Measurements from ENCODE around the gene ZNF790. TPM values are rescaled to one million over a fixed set of nuclear protein-coding genes. Genes with fewer than 3 reads are reported as not detected.

The ZNF790 gene
- total and polyA plus RNA-seq, 5 donors from 2014 or later, result 3.7 to 9.4 (median 7.9) TPM

GRCh38 chr19:36771261-36772231, 66.6 kb downstream of the ZNF790 start:
- Histone ChIP-seq H3K27ac (ENCODE audit: insufficient read depth, low read length, poor library complexity, severe bottlenecking) (no peak overlapping the region), H3K4me3 (ENCODE audit: low read depth, low read length) (peak overlapping the region; percentile 96)
- ATAC-seq (ENCODE audit: low read depth in 2 of 2), result no peak

More at GRCh38 chr19:36771261-36772231, 66.6 kb downstream of the ZNF790 start:
- Mint-ChIP-seq H3K27ac (peak overlapping the region; percentile 90 to 98 (median 94)), H3K9me3 (peaks cover 0 to 27% (median 10%) of the 10 kb centered on the region in 7 donors), H3K27me3 (no peaks in the 10 kb centered on the region), H3K4me3 (peak overlapping the region; percentile 94 to 99 (median 98)), H3K4me1 (peaks cover 4 to 28% (median 21%) of the 10 kb centered on the region in 4 donors), H3K36me3 (peaks cover 12% of the 10 kb centered on the region)
- Histone ChIP-seq H3K36me3 (ENCODE audit: control insufficient read depth, insufficient read depth, low read length) (peaks cover 2% of the 10 kb centered on the region), H3K4me1 (ENCODE audit: control insufficient read depth, insufficient read depth, low read length, poor library complexity, severe bottlenecking) (peaks cover 21% of the 10 kb centered on the region), H3K27me3 (ENCODE audit: control insufficient read depth, insufficient read depth, low read length) (no peaks in the 10 kb centered on the region), H3K9me3 (ENCODE audit: control insufficient read depth in 2 of 2, low read length in 2 of 2) (peaks cover 15 to 48% of the 10 kb centered on the region in 2 experiments)
- DNase-seq, result peak in 1 of 3 donors; percentile 63

Other genes with a start within 250 kb of the ZNF790 start
- 7.4 TPM for gene ZNF382, start 233.1 kb downstream of the ZNF790 start, total RNA-seq
- gene ZNF382, start 233.1 kb downstream of the ZNF790 start, polyA plus RNA-seq, result 1 to 10 TPM; 6.7 to 9.0 (median 9.0) TPM
- gene ZNF461, start 171.6 kb downstream of the ZNF790 start, total RNA-seq, result 9.4 TPM
- 1 to 10 TPM; 1.9 to 6.7 (median 4.8) TPM for gene ZNF461, start 171.6 kb downstream of the ZNF790 start, polyA plus RNA-seq
- 5.6 TPM for gene ZNF567, start 150.8 kb downstream of the ZNF790 start, total RNA-seq
- gene ZNF567, start 150.8 kb downstream of the ZNF790 start, polyA plus RNA-seq, result 1 to 10 TPM; 6.9 to 9.0 (median 7.8) TPM
- gene ZNF850, start 65.6 kb downstream of the ZNF790 start, total RNA-seq, result 1.7 TPM
- 1 to 10 TPM in 1 of 4 donors, under 1 TPM in 3; 0.47 to 1.7 (median 0.65) TPM for gene ZNF850, start 65.6 kb downstream of the ZNF790 start, polyA plus RNA-seq
- gene ZNF345, start 12.5 kb upstream of the ZNF790 start, total RNA-seq, result 9.1 TPM
- gene ZNF345, start 12.5 kb upstream of the ZNF790 start, polyA plus RNA-seq, result 10 to 100 TPM in 2 of 4 donors, 1 to 10 TPM in 2; 6.8 to 12.9 (median 8.7) TPM
- 4.8 TPM for gene ZNF829, start 77.9 kb upstream of the ZNF790 start, total RNA-seq
- 1 to 10 TPM; 2.0 to 4.0 (median 2.3) TPM for gene ZNF829, start 77.9 kb upstream of the ZNF790 start, polyA plus RNA-seq
- 8.3 TPM for gene ZNF568, start 77.9 kb upstream of the ZNF790 start, total RNA-seq
- gene ZNF568, start 77.9 kb upstream of the ZNF790 start, polyA plus RNA-seq, result 10 to 100 TPM in 2 of 4 donors, 1 to 10 TPM in 2; 6.7 to 13.3 (median 9.7) TPM
- gene ZNF420, start 240.0 kb upstream of the ZNF790 start, total RNA-seq, result 8.2 TPM
- gene ZNF420, start 240.0 kb upstream of the ZNF790 start, polyA plus RNA-seq, result 10 to 100 TPM; 18.3 to 41.5 (median 28.0) TPM